AG10803 (cell line): ENCODE data around the gene MRPL46.
"Not testable (repeated sequence)": the region's sequence is repeated elsewhere in the genome, so short reads cannot be mapped to it uniquely, and the experiment has no call there.

ENCODE experiments used
- DNase-seq: peaks from one replicate; pipeline ENCODE4 v3.0.0; 2010; ENCODE audit warnings: low read depth
- H3K4me3 ChIP-seq: 2 replicates; pipeline ENCODE4 v1.5.1; 2011; ENCODE audit warnings: mild to moderate bottlenecking, low read length, control low read depth
- CTCF ChIP-seq: conservative IDR thresholded peaks from 2 replicates; pipeline ENCODE4 v1.5.1; 2011; ENCODE audit warnings: mild to moderate bottlenecking, low read length, control low read depth, inconsistent platforms

The MRPL46 gene

DNA sequence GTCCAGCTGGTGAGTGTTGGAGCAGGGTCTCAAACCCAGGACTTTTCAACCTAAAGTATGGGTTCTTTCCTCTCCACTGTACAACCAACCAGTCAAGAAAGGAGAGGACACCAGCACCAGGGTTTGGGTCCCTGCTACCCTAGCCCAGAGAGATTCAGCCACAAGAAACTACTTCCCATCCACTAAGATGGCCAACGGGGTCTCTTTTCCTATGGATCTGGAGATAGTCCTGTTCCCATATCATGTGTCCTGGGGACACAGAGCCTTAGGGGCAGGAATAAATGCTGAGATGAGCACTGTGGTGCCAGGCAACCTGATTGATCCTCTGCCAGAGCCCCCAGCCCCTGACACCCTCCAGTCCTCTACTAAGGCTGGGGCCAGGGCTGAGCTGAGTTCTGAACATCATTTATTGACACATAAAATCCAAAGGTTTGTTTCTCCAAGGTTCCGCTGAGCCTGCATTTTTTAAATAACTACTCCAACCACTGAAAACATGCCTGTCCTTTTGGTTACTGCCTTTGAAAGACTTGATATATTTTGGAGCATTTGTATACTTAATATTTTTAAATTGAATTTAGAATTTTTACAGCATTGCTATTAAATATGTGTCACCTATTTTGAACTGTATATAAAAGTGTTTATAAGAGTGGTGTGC, 26.0 kb downstream of the MRPL46 start:
- TF ChIP-seq CTCF, result no peak
- no peak overlapping the region for H3K4me3 ChIP-seq
- no peak for DNase-seq

GRCh38 chr15:88440021-88440420, 27.2 kb downstream of the MRPL46 start:
- DNase-seq, result peak; percentile 49
- no peak for TF ChIP-seq CTCF
- H3K4me3 ChIP-seq, result no peak overlapping the region

DNA sequence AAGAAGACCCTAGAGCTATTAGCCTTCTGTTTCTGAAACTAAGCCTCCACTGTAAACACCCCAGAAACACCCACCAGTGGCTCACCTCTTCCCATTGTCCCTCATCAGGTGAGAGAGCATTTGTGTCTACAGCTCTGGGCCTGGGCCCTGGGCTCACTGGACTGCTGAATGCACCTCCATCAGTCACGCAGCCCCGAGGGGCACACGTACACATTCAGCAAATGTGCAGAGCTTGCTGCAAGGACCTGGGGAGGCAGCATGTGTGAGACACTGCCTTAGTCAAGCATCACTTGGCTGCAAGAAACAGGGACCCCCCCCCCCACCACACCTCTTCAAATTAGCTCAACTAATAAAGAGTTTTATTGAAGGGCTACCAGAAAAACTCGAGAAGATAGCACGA, 29.0 kb downstream of the MRPL46 start:
- no peak overlapping the region for H3K4me3 ChIP-seq
- no peak for DNase-seq
- TF ChIP-seq CTCF, result no peak

DNA sequence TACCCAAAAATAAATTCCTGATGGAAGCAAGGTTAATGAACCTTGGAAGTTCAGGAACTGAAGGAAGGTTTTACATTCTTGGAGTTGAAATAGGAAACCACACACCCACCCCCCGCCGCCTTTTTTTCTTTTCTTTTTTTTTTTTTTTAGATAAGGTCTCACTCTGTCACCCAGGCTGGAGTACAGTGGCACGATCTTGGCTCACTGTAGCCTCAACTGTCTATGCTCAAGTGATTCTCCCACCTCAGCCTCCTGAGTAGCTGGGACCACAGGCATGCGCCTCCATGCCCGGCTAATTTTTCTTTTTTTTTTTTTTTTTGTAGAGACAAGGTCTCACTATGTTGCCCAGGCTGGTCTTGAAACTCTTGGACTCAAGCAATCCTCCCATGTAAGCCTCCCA, 33.1 kb downstream of the MRPL46 start:
- DNase-seq, result not testable (repeated sequence)

GRCh38 chr15:88433046-88433685, 34.0 kb downstream of the MRPL46 start:
- H3K4me3 ChIP-seq, result no peak overlapping the region
- no peak for TF ChIP-seq CTCF
- no peak for DNase-seq

More for the DNA sequence above, 33.1 kb downstream of the MRPL46 start:
- not testable (repeated sequence) for H3K4me3 ChIP-seq

- TF ChIP-seq CTCF, result no peak
- no peak overlapping the region for H3K4me3 ChIP-seq
- no peak for DNase-seq
Measured at GRCh38 chr15:88431441-88431840, 35.7 kb downstream of the MRPL46 start.

DNA sequence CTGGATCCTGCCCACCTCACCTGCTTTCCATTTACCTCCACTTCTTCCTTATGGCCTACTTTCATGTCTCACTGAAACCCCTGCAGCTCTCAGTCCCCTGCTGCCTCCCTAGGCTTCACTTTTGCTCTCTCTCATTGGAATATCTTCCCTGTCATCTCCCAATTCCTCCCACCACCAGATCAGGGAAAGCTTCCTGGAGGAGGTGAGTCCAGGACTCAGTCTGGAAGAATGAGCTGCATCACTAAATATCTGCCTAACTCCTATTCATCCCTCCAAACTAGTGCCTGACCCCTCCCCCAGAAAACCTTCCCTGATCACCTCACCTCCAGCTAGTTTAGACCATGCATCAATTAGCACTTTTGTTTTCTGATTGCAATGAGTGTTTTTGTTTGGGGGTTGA, 37.1 kb downstream of the MRPL46 start:
- no peak overlapping the region for H3K4me3 ChIP-seq
- no peak for TF ChIP-seq CTCF
- DNase-seq, result no peak
